Kidney tubule cell (primary cell): ENCODE data around the gene CLASP1.
"Not testable (repeated sequence)": the region's sequence is repeated elsewhere in the genome, so short reads cannot be mapped to it uniquely, and the experiment has no call there.

Experiments
- DNase-seq: peaks from one replicate; pipeline ENCODE4 v3.0.0-alpha.2; 2018; ENCODE audit warnings: low spot score

Gene CLASP1

GRCh38 chr2:121502246-121502645 is 147.0 kb downstream of the CLASP1 start:
- peak; percentile 43 for DNase-seq

GRCh38 chr2:121501554-121501953 is 147.7 kb downstream of the CLASP1 start:
- no peak for DNase-seq

DNA sequence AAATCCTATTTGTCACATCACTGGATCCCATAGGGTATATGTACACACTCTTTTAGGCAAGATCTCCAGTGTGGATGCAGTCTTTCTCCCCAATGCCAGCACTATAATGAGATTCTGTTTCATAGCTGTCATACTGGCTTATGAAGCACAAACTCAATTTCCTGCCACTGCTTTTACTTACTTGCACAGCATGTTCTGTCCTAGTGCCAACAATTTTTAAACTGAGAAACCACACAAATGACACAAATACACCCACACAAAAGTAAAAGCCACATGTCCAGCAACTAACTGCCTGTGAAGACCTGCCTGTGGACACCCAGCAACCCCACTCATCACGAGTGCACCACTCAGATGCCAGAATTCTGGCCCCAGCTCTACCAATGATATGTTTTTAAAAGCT is 148.2 kb downstream of the CLASP1 start:
- peak; percentile 52 for DNase-seq

DNA sequence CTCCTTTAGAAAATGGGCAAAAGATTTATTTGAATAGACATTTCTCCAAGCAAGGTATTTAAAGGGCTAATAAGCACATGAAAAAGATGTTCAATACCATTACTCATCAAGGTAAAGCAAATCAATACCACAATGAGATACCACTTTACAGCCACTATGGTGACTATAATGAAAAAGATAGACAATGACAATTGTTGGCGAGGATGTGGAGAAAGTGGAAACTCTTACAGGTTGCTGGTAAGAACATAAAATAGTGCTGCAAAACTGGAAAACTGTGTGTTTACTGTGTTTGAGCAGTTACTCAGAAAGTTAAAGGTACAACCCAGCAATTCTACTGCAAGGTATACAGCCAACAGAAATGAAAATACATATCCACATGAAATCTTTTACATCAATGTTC is 150.5 kb downstream of the CLASP1 start:
- no peak for DNase-seq

GRCh38 chr2:121492409-121492808 is 156.9 kb downstream of the CLASP1 start:
- DNase-seq, result no peak

DNA sequence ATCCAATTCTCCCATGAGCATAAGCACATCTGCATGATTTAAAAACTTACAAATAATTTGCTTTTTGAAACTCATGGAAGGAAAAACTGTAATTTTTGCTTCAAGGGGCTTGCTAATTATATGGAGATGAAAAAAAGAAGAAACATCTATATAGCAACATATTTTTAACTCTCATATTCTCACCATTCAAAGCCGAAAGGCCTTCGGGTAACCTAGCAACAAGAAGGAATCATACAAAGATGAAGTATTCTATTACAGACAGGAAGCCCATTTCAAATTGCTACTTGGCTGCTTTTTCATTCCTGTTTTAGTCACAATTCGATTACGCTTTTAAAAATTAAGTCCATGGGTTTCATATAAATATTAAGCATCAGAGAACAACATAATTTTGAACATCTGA is 157.7 kb downstream of the CLASP1 start:
- no peak for DNase-seq

GRCh38 chr2:121490584-121491133 is 158.6 kb downstream of the CLASP1 start:
- DNase-seq, result no peak

- DNase-seq, result no peak
These were observed 159.2 kb downstream of the CLASP1 start for GRCh38 chr2:121489911-121490583.

DNA sequence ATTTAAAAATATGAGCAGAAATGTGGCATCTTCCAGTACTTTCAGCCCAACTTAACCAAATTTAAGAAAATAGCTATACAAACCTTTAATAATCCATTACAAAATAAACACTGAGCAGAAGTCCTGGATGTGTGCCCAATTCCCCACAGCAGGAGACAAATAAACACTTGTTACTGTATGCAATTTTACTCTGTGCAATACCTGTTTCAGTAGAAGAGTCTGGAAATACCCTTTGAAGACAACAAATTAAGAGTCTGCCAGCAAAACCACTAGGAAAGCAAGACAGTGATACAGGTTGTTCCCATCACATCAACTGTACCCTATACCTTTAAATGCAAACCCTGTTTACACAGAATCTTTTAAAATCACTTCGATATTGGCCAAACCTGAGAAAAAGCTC is 160.0 kb downstream of the CLASP1 start:
- peak; percentile 30 for DNase-seq

DNA sequence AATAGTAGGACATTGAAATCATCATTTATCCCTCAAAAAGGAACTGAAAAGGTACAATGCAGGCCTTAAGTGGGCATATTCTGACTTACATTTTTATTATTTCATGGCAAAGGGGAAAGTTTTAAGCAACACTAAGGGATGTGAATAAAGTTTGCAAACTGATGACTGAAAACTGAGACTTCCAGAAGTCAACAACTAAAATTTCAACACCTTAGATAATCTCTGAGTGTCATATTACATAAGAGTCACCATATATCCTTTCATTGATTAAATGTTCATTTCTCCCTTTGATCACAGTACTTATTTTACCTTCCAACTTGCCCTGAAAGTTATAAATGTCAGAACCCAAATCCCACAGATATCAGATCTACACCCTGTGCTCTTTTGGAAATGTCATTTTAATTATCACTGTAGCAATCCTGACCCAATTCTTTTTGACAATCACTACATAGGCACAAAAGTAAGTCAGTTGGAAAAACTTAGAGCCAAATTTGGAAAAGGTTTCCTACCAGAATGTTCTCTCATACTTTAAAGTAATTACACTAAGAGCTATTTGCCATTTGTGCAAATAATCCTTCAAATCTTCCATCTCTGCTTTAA is 163.0 kb downstream of the CLASP1 start:
- DNase-seq, result no peak

GRCh38 chr2:121485039-121485438 is 164.2 kb downstream of the CLASP1 start:
- peak; percentile 88 for DNase-seq

- DNase-seq, result no peak
These were observed 165.4 kb downstream of the CLASP1 start for GRCh38 chr2:121483846-121484245.

- peak; percentile 75 for DNase-seq
These were observed 166.2 kb downstream of the CLASP1 start for GRCh38 chr2:121483021-121483420.

DNA sequence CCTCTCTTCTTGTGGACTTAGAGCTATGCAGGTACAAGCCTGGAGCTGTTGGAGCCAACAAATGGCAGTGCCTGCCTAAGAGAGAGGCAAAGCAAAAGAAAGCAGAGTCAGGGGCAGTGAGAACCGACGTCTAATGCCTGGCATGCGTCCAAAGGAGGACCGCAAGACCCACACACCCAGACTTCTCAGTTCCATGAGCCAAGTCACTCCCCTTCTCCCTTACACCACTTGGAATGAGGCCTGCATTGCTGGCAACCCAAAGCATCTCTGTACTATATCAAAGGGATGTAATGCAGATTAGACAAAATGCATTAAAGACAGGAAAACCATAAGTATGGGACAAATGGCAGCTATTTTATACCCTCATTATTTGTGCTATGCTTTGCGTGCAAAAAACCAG is 168.4 kb downstream of the CLASP1 start:
- peak; percentile 71 for DNase-seq

- DNase-seq, result peak; percentile 64
These were observed 169.3 kb downstream of the CLASP1 start for GRCh38 chr2:121479882-121480522.

GRCh38 chr2:121478996-121479745 is 170.1 kb downstream of the CLASP1 start:
- DNase-seq, result no peak

DNA sequence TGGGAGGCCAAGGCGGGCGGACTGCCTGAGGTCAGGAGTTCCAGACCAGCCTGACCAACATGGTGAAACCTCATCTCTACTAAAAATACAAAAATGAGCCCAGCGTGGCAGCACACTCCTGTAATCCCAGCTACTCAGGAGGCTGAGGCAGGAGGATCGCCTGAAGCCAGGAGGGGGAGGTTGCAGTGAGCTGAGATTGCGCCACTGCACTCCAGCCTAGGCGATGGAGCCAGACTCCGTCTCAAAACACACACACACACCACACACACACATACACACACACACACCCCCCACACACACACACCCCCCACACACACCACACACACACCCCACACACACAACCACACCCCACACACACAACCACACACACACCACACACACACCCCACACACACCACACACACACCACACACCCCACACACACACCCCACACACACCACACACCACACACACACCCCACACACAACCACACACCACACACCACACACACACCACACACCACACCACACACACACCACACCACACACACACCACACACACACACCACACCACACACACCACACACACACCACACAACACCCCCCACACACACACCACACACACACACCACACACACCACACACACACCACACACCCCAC is 170.8 kb downstream of the CLASP1 start:
- not testable (repeated sequence) for DNase-seq

GRCh38 chr2:121476684-121477083 is 172.6 kb downstream of the CLASP1 start:
- DNase-seq, result no peak

- peak; percentile 49 for DNase-seq
These were observed 173.3 kb downstream of the CLASP1 start for GRCh38 chr2:121475811-121476571.

DNA sequence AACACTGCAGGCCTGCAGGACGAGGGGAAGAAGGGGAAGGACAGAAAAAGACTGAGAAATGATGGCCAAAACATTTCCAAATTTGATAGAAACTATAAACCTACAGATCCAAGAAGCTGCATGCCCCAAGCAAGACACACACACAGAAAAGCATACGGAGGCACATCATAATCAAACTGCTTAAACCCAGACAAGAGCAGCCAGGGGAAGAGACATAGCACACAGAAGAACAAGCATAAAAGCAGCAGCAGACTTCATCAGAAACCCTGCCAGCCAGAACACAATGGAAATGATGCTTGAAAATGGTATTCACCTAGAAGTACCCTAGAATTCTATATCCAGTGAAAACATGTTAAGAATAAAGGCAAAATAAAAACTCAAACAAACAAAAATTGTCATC is 175.8 kb downstream of the CLASP1 start:
- DNase-seq, result no peak

DNA sequence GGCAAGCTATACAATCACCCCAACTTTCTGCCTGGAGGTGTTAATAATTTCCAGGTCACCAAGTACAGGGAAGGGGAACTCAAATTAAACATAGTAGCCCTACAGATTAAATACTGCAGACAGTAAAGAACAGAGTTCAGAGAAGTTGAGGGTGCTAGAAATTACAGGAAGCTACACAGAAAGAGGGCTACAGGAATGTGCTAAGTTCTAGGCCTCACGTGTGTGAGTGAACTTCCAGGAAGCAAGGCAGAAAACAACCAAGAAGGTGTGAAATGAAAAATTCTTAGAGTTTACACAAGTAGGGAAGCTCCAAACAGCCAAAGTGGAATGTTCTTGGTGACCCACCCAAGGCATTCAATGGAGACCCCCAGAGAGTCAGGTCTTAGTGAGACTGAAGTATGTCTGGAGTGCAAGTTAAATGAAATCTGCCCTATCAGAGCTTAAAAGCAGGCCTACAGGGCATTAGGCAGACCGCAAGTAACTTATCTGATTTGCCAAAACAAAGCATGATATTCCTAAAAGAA is 176.7 kb downstream of the CLASP1 start:
- peak; percentile 25 for DNase-seq
